Activated CD8-positive, alpha-beta memory T cell treated with anti-CD3 and anti-CD28 coated beads, Interleukin-2, amount 50 U/mL, for 48 hours (primary cell): Measurements from ENCODE around the gene PRKCD.
"Not testable (repeated sequence)": the region's sequence is repeated elsewhere in the genome, so short reads cannot be mapped to it uniquely, and the experiment has no call there.

ENCODE experiments used
- DNase-seq: peaks from one replicate; pipeline ENCODE4 v3.0.0-alpha.2; 2020

Gene PRKCD

GRCh38 chr3:53140847-53141845 is 19.9 kb upstream of the PRKCD start:
- no peak for DNase-seq

- no peak for DNase-seq
Observed at GRCh38 chr3:53142986-53143385, 18.0 kb upstream of the PRKCD start.

GRCh38 chr3:53144446-53144845 is 16.6 kb upstream of the PRKCD start:
- DNase-seq: no peak

GRCh38 chr3:53144862-53145712 is 15.9 kb upstream of the PRKCD start:
- no peak for DNase-seq

- no peak for DNase-seq
Observed at GRCh38 chr3:53145713-53146080, 15.3 kb upstream of the PRKCD start.

- DNase-seq: no peak
Observed at GRCh38 chr3:53146319-53146891, 14.6 kb upstream of the PRKCD start.

- DNase-seq: no peak
Observed at GRCh38 chr3:53147151-53147902, 13.7 kb upstream of the PRKCD start.

GRCh38 chr3:53147903-53148400 is 13.1 kb upstream of the PRKCD start:
- DNase-seq: no peak

- DNase-seq: no peak
Observed at GRCh38 chr3:53149006-53149690, 11.9 kb upstream of the PRKCD start.

GRCh38 chr3:53149699-53150098 is 11.3 kb upstream of the PRKCD start:
- no peak for DNase-seq

- no peak for DNase-seq
Observed at GRCh38 chr3:53150247-53151085, 10.5 kb upstream of the PRKCD start.

- not testable (repeated sequence) for DNase-seq
Observed at GRCh38 chr3:53151086-53151438, 9.9 kb upstream of the PRKCD start.

GRCh38 chr3:53151465-53151864 is 9.5 kb upstream of the PRKCD start:
- DNase-seq: no peak

- no peak for DNase-seq
Observed at GRCh38 chr3:53151870-53152660, 8.9 kb upstream of the PRKCD start.

GRCh38 chr3:53153264-53153823 is 7.7 kb upstream of the PRKCD start:
- no peak for DNase-seq

- no peak for DNase-seq
Observed at GRCh38 chr3:53153980-53154379, 7.0 kb upstream of the PRKCD start.

- DNase-seq: no peak
Observed at GRCh38 chr3:53154881-53155285, 6.1 kb upstream of the PRKCD start.

- DNase-seq: no peak
Observed at GRCh38 chr3:53155760-53156159, 5.2 kb upstream of the PRKCD start.

GRCh38 chr3:53156368-53156834 is 4.6 kb upstream of the PRKCD start:
- no peak for DNase-seq
